PC-3 (cell line): ENCODE results near the gene TUBGCP6. TPM values are rescaled to one million over a fixed set of nuclear protein-coding genes. Genes with fewer than 3 reads are reported as not detected.

ENCODE experiments used
- ATAC-seq: fragments of 200-7000 bp; cut with Tn5 transposase; 2 replicates; pipeline ENCODE4 v1.9.1; 2020; ENCODE audit warnings: mild to moderate bottlenecking, moderate library complexity
- Bru-seq: library from RNA; stranded (reverse); fragments of 400-500 nt; gene quantifications from one replicate; lab custom pipeline; 2021; lab: Mats Ljungman, UMichigan
- BruChase-seq, 2 experiments: library from RNA; stranded (reverse); fragments of 400-500 nt; gene quantifications; one replicate each; lab custom pipeline; 2021; lab: Mats Ljungman, UMichigan
- BruUV-seq: library from RNA; stranded (reverse); fragments of 400-500 nt; replicated peaks from 2 replicates; lab custom pipeline; 2021; lab: Mats Ljungman, UMichigan
- CTCF ChIA-PET: fragments of 300-600 bp; sonication (Branson Sonifier 250); formaldehyde crosslinking; loops from one replicate; lab custom pipeline; 2022; ENCODE audit warnings: antibody characterized with exemption; lab: Charles Lee
- POLR2A ChIA-PET: fragments of 300-600 bp; sonication (Branson Sonifier 250); formaldehyde crosslinking; loops from one replicate; lab custom pipeline; 2022; ENCODE audit warnings: antibody characterized with exemption; ENCODE audit not compliant: unreplicated experiment; lab: Charles Lee
- DNase-seq: peaks from one replicate; pipeline ENCODE4 v3.0.0-alpha.2; 2015
- H2AFZ ChIP-seq: fragments of 300-600 bp; sonication (generic); 2 replicates; pipeline ENCODE4 v1.6.0; 2016; ENCODE audit warnings: antibody characterized with exemption, low read length
- H3F3A ChIP-seq: fragments of 300-600 bp; sonication (generic); one replicate; pipeline ENCODE4 v1.6.0; 2017; ENCODE audit warnings: antibody characterized with exemption, low read length, control low read depth, mild to moderate bottlenecking; ENCODE audit not compliant: unreplicated experiment
- H3K27ac ChIP-seq: fragments of 300-600 bp; sonication (generic); 2 replicates; pipeline ENCODE4 v1.5.1; 2016; ENCODE audit warnings: mild to moderate bottlenecking, low read length
- H3K27me3 ChIP-seq: fragments of 300-600 bp; sonication (generic); 2 replicates; pipeline ENCODE4 v1.6.1; 2016; ENCODE audit warnings: low read length, mixed read lengths
- H3K36me3 ChIP-seq: fragments of 300-600 bp; sonication (generic); 2 replicates; pipeline ENCODE4 v1.6.1; 2016; ENCODE audit warnings: low read depth, mixed run types, low read length, mixed read lengths
- H3K4me1 ChIP-seq: fragments of 300-600 bp; sonication (generic); 2 replicates; pipeline ENCODE4 v1.5.1; 2016; ENCODE audit warnings: low read length; ENCODE audit not compliant: insufficient read depth
- H3K4me2 ChIP-seq: fragments of 300-600 bp; sonication (generic); 2 replicates; pipeline ENCODE4 v1.6.0; 2016; ENCODE audit warnings: low read length
- H3K4me3 ChIP-seq: fragments of 300-600 bp; sonication (generic); 2 replicates; pipeline ENCODE4 v1.5.1; 2016; ENCODE audit warnings: mild to moderate bottlenecking, low read length, mixed read lengths
- H3K79me2 ChIP-seq: fragments of 300-600 bp; sonication (generic); 2 replicates; pipeline ENCODE4 v1.6.1; 2017; ENCODE audit warnings: low read length, mixed read lengths
- H3K9ac ChIP-seq: fragments of 300-600 bp; sonication (generic); 2 replicates; pipeline ENCODE4 v1.6.0; 2016; ENCODE audit warnings: mild to moderate bottlenecking, low read length
- H3K9me2 ChIP-seq: fragments of 300-600 bp; sonication (generic); replicated peaks from 2 replicates; pipeline ENCODE4 v1.6.1; 2016; ENCODE audit warnings: mixed run types, low read length, mixed read lengths
- H3K9me3 ChIP-seq: fragments of 300-600 bp; sonication (generic); 2 replicates; pipeline ENCODE4 v1.6.1; 2016; ENCODE audit warnings: low read length, mixed read lengths
- H4K20me1 ChIP-seq: fragments of 300-600 bp; sonication (generic); 2 replicates; pipeline ENCODE4 v1.6.1; 2016; ENCODE audit warnings: low read length, mixed read lengths
- CTCF ChIP-seq: fragments of 300-600 bp; sonication (generic); conservative IDR thresholded peaks from 2 replicates; pipeline ENCODE4 v1.5.1; 2017; ENCODE audit warnings: antibody characterized with exemption, low read depth, mild to moderate bottlenecking, low read length
- EZH2 ChIP-seq: fragments of 300-600 bp; sonication (generic); IDR thresholded peaks from one replicate; pipeline ENCODE4 v1.6.1; 2017; ENCODE audit warnings: antibody characterized with exemption, mild to moderate bottlenecking, low read length; ENCODE audit not compliant: unreplicated experiment
- EZH2phosphoT487 ChIP-seq: fragments of 300-600 bp; sonication (generic); IDR thresholded peaks from 2 replicates; pipeline ENCODE4 v1.6.1; 2018; ENCODE audit warnings: mild to moderate bottlenecking, antibody characterized with exemption, low read length, borderline replicate concordance
- intact Hi-C: fragments of 100-400 bp; cut with micrococcal nuclease; formaldehyde crosslinking; loops from 2 replicates; pipeline ENCODE4 v1.9.0; 2023
- long read RNA-seq: library from polyadenylated mRNA; unstranded; transcript quantifications from one replicate; pipeline ENCODE4 v2.0.0, GENCODE V29; 2021; ENCODE audit not compliant: unreplicated experiment
- total RNA-seq: library from RNA; depleted of rRNA; stranded (reverse); fragments of >200 nt; gene quantifications from 2 replicates; pipeline ENCODE4 v1.2.3, GENCODE V29; 2014; rRNA removed

TUBGCP6 gene
- total RNA-seq (32.1 and 39.5 TPM in 2 replicates), Bru-seq, nascent RNA (percentile 61 among the genes with signal in this experiment), BruChase-seq, experiment 1, labeled RNA remaining after a 6-hour chase (percentile 76 among the genes with signal in this experiment), BruChase-seq, experiment 2, labeled RNA remaining after a 2-hour chase (percentile 73 among the genes with signal in this experiment)
- long read RNA-seq, full-length matches to known transcripts = 2 of 55 reads
- long read RNA-seq, partial matches to known transcripts = 29 of 55 reads
- long read RNA-seq, other reads (novel, unspliced or antisense) = 24 of 55 reads

- peak; percentile 72 for ATAC-seq
- BruUV-seq = TSS peak; percentile 45
- Histone ChIP-seq H4K20me1 (no peaks in the 10 kb centered on the region), H3F3A (no peaks in the 10 kb centered on the region), H3K27ac (peak within 1 kb of the TSS; percentile 81), H3K4me2 (peak within 1 kb of the TSS; percentile 99), H3K4me1 (peaks cover 9% of the 10 kb centered on the region; the same call in 1 of the 2 replicates), H2AFZ (peak within 1 kb of the TSS; percentile 94), H3K27me3 (no peaks in the 10 kb centered on the region), H3K4me3 (peak within 1 kb of the TSS; percentile 99), H3K9me2 (no peaks in the 10 kb centered on the region), H3K36me3 (no peaks in the 10 kb centered on the region; the same call in 1 of the 2 replicates), H3K9me3 (no peaks in the 10 kb centered on the region), H3K9ac (peak within 1 kb of the TSS; percentile 97), H3K79me2 (peaks cover 59% of the 10 kb centered on the region)
- ChIA-PET POLR2A (no interaction called here), CTCF (no interaction called here)
- intact Hi-C loops = no loop called here
- DNase-seq = peak; percentile 87
- TF ChIP-seq EZH2 (no peak), EZH2phosphoT487 (no peak), CTCF (no peak)
Observed at GRCh38 chr22:50244420-50245213, at the start of gene TUBGCP6. Gene TUBGCP6 (minus strand): TSS chr22:50245023. CDS start chr22:50244459, 564 bp downstream.

GRCh38 chr22:50294319-50294656 lies 49.5 kb upstream of the TUBGCP6 start:
- Histone ChIP-seq H4K20me1 (no peaks in the 10 kb centered on the region; the same call in 1 of the 2 replicates), H3K4me2 (no peak overlapping the region), H3K27me3 (no peaks in the 10 kb centered on the region), H3K9ac (no peak overlapping the region), H3F3A (no peaks in the 10 kb centered on the region), H3K27ac (peak overlapping the region; percentile 54), H3K4me1 (peaks cover 20% of the 10 kb centered on the region), H3K79me2 (peaks cover 96% of the 10 kb centered on the region), H3K4me3 (no peak overlapping the region), H3K9me2 (no peaks in the 10 kb centered on the region), H2AFZ (no peak overlapping the region), H3K9me3 (no peaks in the 10 kb centered on the region), H3K36me3 (no peaks in the 10 kb centered on the region)
- POLR2A ChIA-PET = no interaction called here
- BruUV-seq = no TSS peak
- no peak for ATAC-seq
- no peak for TF ChIP-seq EZH2phosphoT487
- TF ChIP-seq EZH2 = no peak
- TF ChIP-seq CTCF = no peak
- no peak for DNase-seq
- CTCF ChIA-PET = no interaction called here
- intact Hi-C loops = no loop called here
